GF-D8 (cell line): ENCODE measurements around the gene CISH.

Source experiments
- DNase-seq: peaks from one replicate; lab custom pipeline; 2025; lab: John Stamatoyannopoulos, UW

Gene CISH

DNA sequence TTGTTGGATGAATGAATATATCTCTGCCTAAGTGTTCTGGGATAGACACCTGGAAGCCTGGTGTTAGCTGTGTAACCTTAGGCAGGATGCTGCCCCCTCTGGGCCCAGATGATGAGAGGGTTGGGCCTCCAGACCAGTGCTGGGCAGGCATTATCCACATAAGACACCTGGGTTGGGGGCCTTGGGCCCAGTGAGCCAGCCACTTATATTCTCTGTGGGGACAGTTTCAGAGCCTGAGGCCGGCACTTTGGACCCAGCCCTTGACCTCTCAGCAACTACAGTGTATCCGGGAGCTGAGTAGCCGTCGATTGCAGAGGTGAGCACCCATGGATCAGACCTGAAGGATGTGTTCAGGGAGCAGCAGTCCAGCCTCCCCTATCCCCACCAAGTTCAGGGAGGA lies 40.1 kb downstream of the CISH start:
- no peak for DNase-seq

DNA sequence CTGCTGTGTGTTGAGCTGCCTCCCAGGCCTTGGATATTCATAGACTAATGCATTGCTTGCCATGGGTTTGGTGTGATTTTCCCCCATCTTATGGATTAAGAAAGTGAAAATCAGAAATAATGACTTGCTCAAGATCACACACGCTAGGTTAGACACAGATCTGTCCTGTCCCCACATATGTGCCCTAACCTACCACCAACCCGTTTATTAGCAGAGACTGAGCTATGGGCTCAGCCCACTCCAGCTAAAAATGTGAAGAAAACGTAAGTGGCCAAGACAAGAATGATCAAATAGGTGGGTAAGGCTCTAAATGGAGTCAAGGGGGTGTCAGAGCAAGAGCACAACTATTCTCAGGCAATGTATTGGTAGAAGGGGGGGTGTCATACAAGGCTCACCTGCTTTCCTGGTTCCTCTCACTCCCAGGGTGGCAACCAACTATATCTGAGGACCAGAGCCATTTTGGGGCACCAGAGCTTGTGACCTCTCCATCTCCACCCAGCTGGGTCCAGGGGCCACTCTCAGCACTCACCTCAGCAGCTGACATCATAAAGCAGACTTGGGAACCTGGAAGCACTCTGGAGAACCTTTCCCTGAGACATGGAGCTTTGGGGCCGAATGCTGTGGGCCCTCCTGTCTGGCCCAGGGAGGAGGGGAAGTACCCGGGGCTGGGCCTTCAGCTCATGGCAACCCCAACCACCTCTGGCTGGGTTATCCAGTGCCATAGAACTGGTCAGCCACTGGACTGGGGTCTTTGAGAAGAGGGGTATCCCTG lies 40.9 kb downstream of the CISH start:
- DNase-seq = no peak

DNA sequence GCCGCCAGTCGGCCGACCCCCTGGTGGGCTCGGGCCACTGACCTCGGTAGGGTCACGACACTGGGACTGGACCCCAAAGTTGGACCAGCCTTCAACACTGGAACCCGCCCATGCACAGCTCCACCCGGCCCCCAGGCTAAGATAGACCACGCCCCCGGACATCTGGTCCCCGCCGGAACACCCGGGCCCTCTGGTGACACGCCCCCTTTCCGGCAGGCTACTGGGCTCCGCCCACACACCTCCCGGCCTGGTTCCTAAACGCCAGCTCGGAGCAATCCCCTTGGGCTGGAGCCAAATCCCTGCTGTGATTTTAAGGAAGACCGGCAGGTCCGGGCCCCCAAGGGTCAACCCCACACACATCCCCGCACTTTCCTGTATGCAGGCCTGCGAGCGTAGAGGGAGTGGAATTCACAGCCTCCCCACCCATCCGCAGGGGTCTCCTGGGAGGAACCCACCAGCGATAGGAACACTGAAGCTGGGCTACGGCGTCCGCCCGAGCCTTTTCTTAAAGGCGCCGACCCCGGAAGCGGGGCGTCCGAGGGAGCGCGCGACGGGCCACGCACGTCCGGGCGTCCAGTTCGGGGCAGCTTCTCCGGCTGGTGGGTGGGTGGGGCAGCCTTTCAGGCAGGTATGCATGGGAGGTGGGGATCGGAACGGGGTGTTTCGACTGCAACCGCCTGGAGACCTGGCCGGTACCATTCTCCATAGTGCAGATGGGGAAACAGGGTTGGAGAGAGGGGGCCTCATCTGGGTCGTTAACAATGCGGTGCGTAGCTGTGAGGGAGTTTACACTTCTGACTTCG lies 42.4 kb downstream of the CISH start, which contains the start of gene HEMK1:
TSS of gene HEMK1 (plus strand) at position 576 of the 803 bp plus-strand sequence. CDS start 1,583 bp downstream, outside the sequence.
- peak; percentile 75 for DNase-seq

DNA sequence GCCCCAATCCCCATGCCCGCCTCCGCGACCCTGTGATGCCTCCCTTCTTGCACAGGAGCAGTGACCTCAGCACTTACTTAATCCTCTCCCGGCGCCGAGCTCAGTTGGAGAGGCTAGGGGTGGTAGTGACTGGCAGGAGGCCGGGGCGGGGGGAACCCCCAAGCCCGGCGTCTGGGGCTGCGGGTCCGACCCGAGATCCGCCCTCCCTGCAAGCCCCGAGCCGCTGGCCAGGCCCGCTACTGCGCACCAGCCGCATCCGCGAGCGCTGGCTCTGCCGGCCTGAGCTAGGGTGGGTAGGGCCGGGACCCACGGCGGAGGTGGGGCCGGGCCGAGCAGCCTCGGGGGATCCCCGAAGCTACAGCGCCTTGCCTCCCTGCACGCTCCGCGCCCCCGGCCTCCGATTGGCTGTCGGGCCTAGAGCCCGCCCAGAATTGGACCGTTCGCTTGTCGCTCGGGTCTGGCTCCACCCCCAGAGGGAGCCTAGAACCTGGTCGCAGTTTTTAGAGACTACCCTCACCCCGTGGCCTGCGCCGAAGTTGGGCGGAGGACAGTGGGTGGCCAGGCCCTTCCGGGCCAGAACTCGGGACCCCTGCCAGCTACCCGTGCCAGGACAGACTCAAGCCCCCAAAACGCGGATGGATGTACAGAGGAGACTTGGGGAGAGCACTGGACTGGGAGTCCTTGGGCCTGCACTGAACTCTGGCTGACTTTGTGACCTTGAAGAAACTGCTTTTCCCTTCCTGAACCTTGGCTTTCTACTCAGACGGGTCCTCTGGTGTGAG lies 44.0 kb downstream of the CISH start, which contains the start of gene C3orf18:
TSS of gene C3orf18 (minus strand) at position 362 of the 782 bp plus-strand sequence. CDS start 2,048 bp downstream, outside the sequence.
- peak; percentile 1 for DNase-seq

DNA sequence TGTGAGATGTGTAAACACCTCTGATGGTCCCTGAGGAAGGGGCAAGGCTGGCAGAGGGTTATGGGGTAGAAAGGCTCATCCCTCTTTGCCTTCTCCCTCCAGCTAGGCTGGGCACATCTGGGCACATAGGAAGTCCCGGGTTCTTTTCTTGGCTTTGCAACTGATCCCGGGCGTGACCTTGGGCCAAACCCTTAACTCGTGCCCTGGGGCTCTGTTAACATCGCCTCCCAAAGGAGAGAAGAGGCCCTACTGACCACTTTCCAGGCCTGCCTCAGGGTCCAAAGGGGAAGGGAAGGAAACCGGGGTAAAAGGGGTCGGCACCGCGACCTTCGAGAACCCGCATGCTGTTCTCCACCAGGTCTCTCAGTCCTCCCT lies 44.6 kb downstream of the CISH start:
- DNase-seq = no peak

DNA sequence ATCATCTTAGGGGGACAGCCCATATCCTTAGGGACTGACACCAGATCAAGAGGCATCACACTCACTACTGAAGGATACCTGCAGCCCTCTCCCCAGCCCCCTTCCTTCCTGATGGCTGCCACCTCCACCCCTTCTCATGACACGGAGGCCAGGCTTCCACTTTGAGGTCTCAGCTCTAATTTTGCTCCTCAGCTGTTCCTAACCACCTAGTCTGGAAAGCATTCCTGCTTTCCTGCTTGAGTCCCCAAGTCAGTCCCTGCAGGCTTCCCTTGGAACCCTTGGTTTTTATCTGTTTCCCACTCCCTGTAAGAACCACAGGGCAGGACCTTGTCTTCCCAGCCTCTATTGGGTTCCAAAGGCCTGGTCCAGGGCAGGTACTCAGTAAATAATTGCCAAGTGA lies 47.3 kb downstream of the CISH start:
- no peak for DNase-seq

DNA sequence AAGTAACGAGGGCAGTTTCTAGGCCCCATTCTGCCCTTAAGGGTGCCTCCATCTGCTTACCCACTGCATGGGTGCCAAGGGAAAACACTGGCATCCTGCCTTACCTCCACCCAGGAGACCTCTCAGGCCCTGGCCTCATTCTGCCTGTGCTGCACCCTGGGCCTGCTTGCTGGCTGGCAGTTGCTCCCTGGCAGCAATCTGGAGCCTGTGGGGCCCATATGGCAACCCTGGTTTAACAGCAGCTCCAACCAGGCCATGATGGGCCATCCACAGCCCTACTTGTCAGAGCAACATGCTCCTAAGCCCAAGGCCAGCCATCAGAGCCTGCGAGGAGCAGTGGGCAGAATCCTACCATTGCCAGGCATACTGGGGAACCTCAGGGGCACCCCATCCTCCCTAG lies 47.7 kb downstream of the CISH start:
- no peak for DNase-seq

DNA sequence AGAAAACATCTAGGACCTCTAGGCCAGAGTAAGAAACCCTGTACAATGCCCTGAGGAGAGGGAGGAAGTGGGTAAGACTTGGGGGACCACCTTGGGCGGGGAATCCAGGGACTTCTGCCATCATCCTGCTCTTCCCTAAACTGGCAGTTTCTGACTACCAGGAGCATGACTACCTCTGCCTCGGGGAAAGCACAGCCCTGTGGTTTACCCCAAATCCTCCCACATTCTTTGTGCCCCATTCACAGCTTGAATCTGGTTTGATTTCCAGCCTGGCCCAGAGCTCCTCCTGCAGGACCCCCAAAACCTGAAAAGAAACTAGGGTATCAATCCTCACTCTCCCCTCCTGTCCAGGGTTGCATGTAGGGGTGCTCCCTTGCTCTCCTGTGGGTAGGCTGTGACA lies 48.7 kb downstream of the CISH start:
- no peak for DNase-seq

DNA sequence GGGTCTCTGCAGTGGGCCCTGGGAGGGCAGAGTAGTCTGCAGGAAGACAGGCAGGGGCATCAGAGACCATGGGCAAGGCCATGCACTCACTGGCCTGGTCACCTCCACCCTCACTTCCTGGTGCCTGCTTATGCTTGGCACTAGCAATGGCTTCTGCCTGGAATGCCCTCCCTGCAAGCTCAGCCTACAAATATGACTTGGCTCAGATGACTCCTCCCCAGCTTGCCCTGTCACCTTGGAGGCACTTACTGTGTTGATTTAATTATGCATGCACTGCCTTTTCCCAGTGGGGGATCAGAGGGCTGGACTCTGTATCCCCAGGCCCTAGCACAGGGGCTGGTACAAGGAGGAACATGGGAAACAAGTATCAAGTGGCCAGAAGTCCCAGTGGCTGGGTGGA lies 51.9 kb downstream of the CISH start:
- DNase-seq = no peak

DNA sequence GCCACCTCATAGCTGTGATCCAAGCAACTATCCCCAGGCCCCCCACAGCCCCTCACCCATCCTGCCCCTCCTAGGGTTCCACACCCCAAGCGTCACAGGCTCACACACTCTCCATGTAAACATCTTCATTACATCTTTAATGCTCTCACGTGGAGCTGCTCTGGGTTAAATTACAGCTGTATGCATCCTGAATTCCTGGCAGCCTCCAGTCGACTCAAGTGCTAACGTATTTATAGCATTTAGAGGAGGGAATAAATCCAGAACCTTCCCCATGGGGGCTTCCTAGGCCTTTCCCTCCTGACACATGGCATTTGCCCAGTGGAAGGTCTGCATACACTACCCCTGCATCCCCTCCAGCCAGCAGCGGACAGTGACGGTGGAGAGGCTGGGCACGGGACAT lies 53.7 kb downstream of the CISH start:
- DNase-seq = no peak

DNA sequence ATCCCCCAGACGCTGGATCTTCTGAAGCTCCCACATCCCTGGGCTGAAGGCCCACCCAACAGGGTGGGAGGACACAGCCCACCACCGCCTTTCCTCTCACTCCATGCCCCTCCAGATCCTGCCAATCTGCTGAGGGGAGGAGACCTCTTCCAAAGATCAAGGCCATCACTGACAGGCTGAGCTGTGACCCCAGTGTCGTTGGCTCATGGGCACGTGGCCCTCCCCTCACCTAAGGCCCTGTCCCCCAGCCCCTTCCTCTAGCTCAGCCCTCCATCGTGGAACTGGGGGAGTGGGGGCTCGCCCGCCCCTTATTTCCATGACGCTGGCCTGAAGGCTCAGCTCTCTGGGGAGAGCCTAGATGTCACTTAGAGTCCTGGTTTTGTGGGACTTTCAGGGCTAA lies 54.5 kb downstream of the CISH start:
- no peak for DNase-seq
